HepG2 (cell line): ENCODE results near the gene TLL2. TPM values are rescaled to one million over a fixed set of nuclear protein-coding genes. Genes with fewer than 3 reads are reported as not detected.
A peak's percentile ranks its signal among the peaks of the same experiment; 100 is the strongest.

ENCODE experiments used
- ATAC-seq: fragments of 200-7000 bp; cut with Tn5 transposase; 3 replicates; pipeline ENCODE4 v1.9.1; 2020; ENCODE audit warnings: mild to moderate bottlenecking, moderate library complexity
- BruUV-seq: library from RNA; stranded (reverse); fragments of 400-500 nt; replicated peaks from 2 replicates; lab custom pipeline; 2021; lab: Mats Ljungman, UMichigan
- CTCF ChIA-PET: fragments of 300-600 bp; formaldehyde crosslinking; extraction: SDS; loops from one replicate; lab custom pipeline; 2021; ENCODE audit warnings: low total read pairs, inconsistent platforms, low intra/inter-chr PET ratio; lab: Yijun Ruan, JAX
- POLR2A ChIA-PET: fragments of 350-600 bp; sonication (Branson Sonifier 250); formaldehyde crosslinking; loops from one replicate; lab custom pipeline; 2020; ENCODE audit warnings: antibody characterized with exemption, inconsistent platforms; lab: Yijun Ruan, JAX
- DNase-seq: peaks from one replicate; pipeline ENCODE4 v3.0.0-alpha.2; 2015; ENCODE audit warnings: low spot score
- FAIRE-seq: peaks from 3 replicates; lab custom pipeline; 2011; peaks lifted over from hg19 to GRCh38; lab: Jason Lieb, UNC
- H2AFZ ChIP-seq: one replicate; pipeline ENCODE4 v1.6.1; 2011; ENCODE audit warnings: low read length, inconsistent platforms
- H3K27ac ChIP-seq: fragments of 300-600 bp; 3 replicates; pipeline ENCODE4 v1.8.0; 2011; ENCODE audit warnings: mixed run types, mild to moderate bottlenecking, mixed read lengths, low read length, inconsistent platforms; ENCODE audit not compliant: insufficient read depth; ENCODE audit errors: extremely low read length
- H3K27me3 ChIP-seq, 2 experiments: fragments of 200-600 bp in 1 of 2; 2 replicates in 1 of 2; 3 replicates in 1 of 2; pipeline versions ENCODE4 v1.6.0 to v1.8.0; 2011; ENCODE audit warnings: low read length in 2 of 2, mild to moderate bottlenecking in 2 of 2, moderate library complexity in 2 of 2, inconsistent platforms in 1 of 2; ENCODE audit not compliant: insufficient read depth in 2 of 2, control insufficient read depth in 1 of 2
- H3K36me3 ChIP-seq, 2 experiments: fragments of 200-600 bp in 1 of 2; replicated peaks in 1 of 2; 2 replicates in 1 of 2; 3 replicates in 1 of 2; pipeline versions ENCODE4 v1.5.1 to v1.8.0; 2011; ENCODE audit warnings: low read length in 2 of 2, inconsistent platforms in 1 of 2; ENCODE audit not compliant: insufficient read depth in 2 of 2, control insufficient read depth in 1 of 2
- H3K4me1 ChIP-seq: 2 replicates; pipeline ENCODE4 v1.5.1; 2012; ENCODE audit warnings: low read length, inconsistent platforms; ENCODE audit not compliant: insufficient read depth
- H3K4me2 ChIP-seq: 2 replicates; pipeline ENCODE4 v1.6.0; 2011; ENCODE audit warnings: low read depth, low read length, inconsistent platforms
- H3K4me3 ChIP-seq, 3 experiments: fragments of 200-600 bp in 1 of 3; sonication (generic), shearing (Covaris generic) in 1 of 3; replicated peaks in 1 of 3; 2 replicates each; pipeline ENCODE4 v1.5.1; 2011 to 2016; ENCODE audit warnings: low read length in 3 of 3, inconsistent platforms in 2 of 3, low read depth in 2 of 3, mild to moderate bottlenecking in 2 of 3, control low read depth in 1 of 3, mixed read lengths in 1 of 3; ENCODE audit not compliant: insufficient read depth in 1 of 3
- H3K79me2 ChIP-seq: one replicate; pipeline ENCODE4 v1.6.1; 2011; ENCODE audit warnings: low read length, inconsistent platforms; ENCODE audit not compliant: insufficient read depth
- H3K9ac ChIP-seq: 2 replicates; pipeline ENCODE4 v1.6.0; 2011; ENCODE audit warnings: mild to moderate bottlenecking, low read depth, low read length, inconsistent platforms; ENCODE audit not compliant: insufficient read depth
- H3K9me3 ChIP-seq: 2 replicates; pipeline ENCODE4 v1.5.1; 2012; ENCODE audit warnings: mild to moderate bottlenecking, low read length
- H4K20me1 ChIP-seq: 2 replicates; pipeline ENCODE4 v1.6.0; 2011; ENCODE audit warnings: inconsistent platforms, mild to moderate bottlenecking, low read length, moderate library complexity; ENCODE audit not compliant: insufficient read depth
- AKAP8 ChIP-seq: sonication (generic); formaldehyde crosslinking; IDR thresholded peaks from 2 replicates; pipeline ENCODE4 v1.5.1; 2020; ENCODE audit warnings: mild to moderate bottlenecking, missing genetic modification reagents
- BRD4 ChIP-seq: sonication (generic); formaldehyde crosslinking; IDR thresholded peaks from 2 replicates; pipeline ENCODE4 v1.4.0; 2020; ENCODE audit warnings: missing genetic modification reagents
- FOXA1 ChIP-seq, 2 experiments: fragments of 450-650 bp in 1 of 2; sonication (generic) in 1 of 2; formaldehyde crosslinking in 1 of 2; IDR thresholded peaks; 2 replicates each; pipeline versions ENCODE4 v1.4.0 to v1.6.1; 2016 to 2020; ENCODE audit warnings: missing genetic modification reagents in 1 of 2
- KLF11 ChIP-seq: IDR thresholded peaks from 2 replicates; pipeline ENCODE4 v1.6.1; 2016; ENCODE audit warnings: missing compliant biosample characterization
- MAFF ChIP-seq: IDR thresholded peaks from 2 replicates; pipeline ENCODE4 v1.6.1; 2011; ENCODE audit warnings: low read depth, low read length, improper control_type of control experiment
- MAFK ChIP-seq, 2 experiments: IDR thresholded peaks in 1 of 2; conservative IDR thresholded peaks in 1 of 2; 2 replicates each; pipeline ENCODE4 v1.6.1; 2011; ENCODE audit warnings: improper control_type of control experiment in 2 of 2, low read length in 2 of 2
- NAIF1 ChIP-seq: sonication (generic); formaldehyde crosslinking; IDR thresholded peaks from 2 replicates; pipeline ENCODE4 v1.5.0; 2020; ENCODE audit warnings: mild to moderate bottlenecking, missing genetic modification reagents, borderline replicate concordance
- POLR2AphosphoS5 ChIP-seq: IDR thresholded peaks from 2 replicates; pipeline ENCODE4 v1.6.1; 2012; ENCODE audit warnings: low read depth, low read length
- TOPORS ChIP-seq: sonication (generic); formaldehyde crosslinking; IDR thresholded peaks from 2 replicates; pipeline ENCODE4 v1.8.0; 2023; ENCODE audit warnings: mild to moderate bottlenecking, missing genetic modification reagents
- ZFX ChIP-seq: sonication (generic); formaldehyde crosslinking; IDR thresholded peaks from 2 replicates; pipeline ENCODE4 v1.4.0; 2020; ENCODE audit warnings: mild to moderate bottlenecking, low read depth, missing genetic modification reagents, moderate library complexity
- ZNF230 ChIP-seq: sonication (generic); formaldehyde crosslinking; IDR thresholded peaks from 2 replicates; pipeline ENCODE4 v1.4.0; 2020; ENCODE audit warnings: mild to moderate bottlenecking, missing genetic modification reagents
- ZNF260 ChIP-seq: sonication (generic); formaldehyde crosslinking; IDR thresholded peaks from 2 replicates; pipeline ENCODE4 v1.4.0; 2020; ENCODE audit warnings: missing genetic modification reagents, low read depth, mild to moderate bottlenecking, borderline replicate concordance
- ZNF333 ChIP-seq: sonication (generic); formaldehyde crosslinking; IDR thresholded peaks from 2 replicates; pipeline ENCODE4 v1.4.0; 2020; ENCODE audit warnings: mild to moderate bottlenecking, missing genetic modification reagents, borderline replicate concordance
- ZNF383 ChIP-seq: sonication (generic); formaldehyde crosslinking; IDR thresholded peaks from 2 replicates; pipeline ENCODE4 v1.4.0; 2020; ENCODE audit warnings: missing genetic modification reagents, mild to moderate bottlenecking, borderline replicate concordance
- ZNF780A ChIP-seq: sonication (generic); formaldehyde crosslinking; IDR thresholded peaks from 2 replicates; pipeline ENCODE4 v1.8.0; 2022; ENCODE audit warnings: mild to moderate bottlenecking, missing genetic modification reagents, moderate library complexity
- ZNF879 ChIP-seq: sonication (generic); formaldehyde crosslinking; IDR thresholded peaks from 2 replicates; pipeline ENCODE4 v1.8.1; 2023; ENCODE audit warnings: missing genetic modification reagents
- WGBS: methylation state at CpG from one replicate; pipeline ENCODE4 v1.1.6; 2017; ENCODE audit warnings: low lambda C conversion rate; 5-methylcytosine and 5-hydroxymethylcytosine counted together
- in situ Hi-C: cut with HindIII; loops from 2 replicates; pipeline ENCODE4 v1.10.0; 2017; ENCODE audit warnings: low pct_unique_long_range_greater_than_20kb; ENCODE audit not compliant: extremely low pct_ligation_motif_present
- intact Hi-C: fragments of 100-400 bp; cut with micrococcal nuclease; formaldehyde crosslinking; loops from one replicate; pipeline ENCODE4 v1.10.0; 2022; ENCODE audit not compliant: unreplicated experiment
- polyA plus RNA-seq, 8 experiments: library from polyadenylated mRNA; depleted of rRNA in 3 of 8; stranded (reverse) in 7 of 8; unstranded in 1 of 8; fragments of >200 nt; fragmentation: Illumina TruSeq in 4 of 8; extraction: Trizol in 4 of 8; gene quantifications; 2 replicates each; pipeline versions ENCODE4 v1.2.1 to v1.2.3, GENCODE V29; 2011 to 2016; ENCODE audit warnings: low read depth in 4 of 8, missing spikeins in 1 of 8, mixed read lengths in 1 of 8; ENCODE audit not compliant: insufficient read depth in 1 of 8
- total RNA-seq, 5 experiments: library from RNA; depleted of rRNA; stranded (reverse); fragments of >200 nt; fragmentation: Illumina TruSeq; extraction: Trizol; gene quantifications; 2 replicates each; pipeline ENCODE4 v1.2.3, GENCODE V29; 2016; ENCODE audit warnings: low read depth in 1 of 5
- TF ChIP-seq, protein P1 (sequence below): sonication (generic); formaldehyde crosslinking; IDR thresholded peaks from 2 replicates; pipeline ENCODE4 v1.4.0; 2020; ENCODE audit warnings: mild to moderate bottlenecking, missing genetic modification reagents

The TLL2 gene
- total and polyA plus RNA-seq, 2 of the 13 experiments (the other 11 are each of a cell fraction or from before 2014, with no cell fraction given): 0.09 TPM; not detected in 1

DNA sequence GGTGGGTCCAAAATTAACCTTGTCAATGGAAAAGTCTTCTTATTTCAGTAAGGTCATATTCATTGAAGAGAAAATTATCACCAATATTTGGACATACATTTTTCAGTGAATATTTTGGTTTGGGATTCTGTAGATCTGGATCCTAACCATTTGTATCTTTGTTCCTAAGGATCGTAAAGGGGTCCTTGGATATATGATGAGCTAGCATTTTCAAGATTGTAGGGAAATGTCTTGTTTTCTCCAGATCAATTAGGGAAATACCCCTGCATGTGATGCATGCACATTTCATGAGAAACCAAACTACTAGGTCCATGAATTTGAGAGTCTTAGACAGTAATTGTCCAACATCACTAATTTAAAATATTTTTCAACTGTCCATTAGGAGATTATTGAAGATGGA, 191.5 kb downstream of the TLL2 start:
- TF ChIP-seq ZNF333 (CRISPR knock-in tag) (no peak), POLR2AphosphoS5 (no peak), ZNF260 (CRISPR knock-in tag) (no peak), ZNF780A (CRISPR knock-in tag) (no peak), ZNF230 (no peak), TOPORS (CRISPR knock-in tag) (no peak), MAFK (conservative IDR thresholded peaks at IDR 0.05 in 1 of 2, IDR thresholded peaks at IDR 0.05 in 1 of 2; ENCODE audit: low read length in 2 of 2) (peak; percentile 83 to 84), MAFF (peak; percentile 73), ZNF383 (no peak), BRD4 (CRISPR knock-in tag) (no peak), ZFX (CRISPR knock-in tag) (no peak), AKAP8 (CRISPR knock-in tag) (no peak), FOXA1 (IDR thresholded peaks at IDR 0.05) (no peak), FOXA1 (CRISPR knock-in tag; IDR thresholded peaks at IDR 0.05) (no peak), NAIF1 (CRISPR knock-in tag) (no peak), KLF11 (CRISPR knock-in tag) (no peak), ZNF879 (CRISPR knock-in tag) (no peak)
- TF ChIP-seq, protein P1, sequence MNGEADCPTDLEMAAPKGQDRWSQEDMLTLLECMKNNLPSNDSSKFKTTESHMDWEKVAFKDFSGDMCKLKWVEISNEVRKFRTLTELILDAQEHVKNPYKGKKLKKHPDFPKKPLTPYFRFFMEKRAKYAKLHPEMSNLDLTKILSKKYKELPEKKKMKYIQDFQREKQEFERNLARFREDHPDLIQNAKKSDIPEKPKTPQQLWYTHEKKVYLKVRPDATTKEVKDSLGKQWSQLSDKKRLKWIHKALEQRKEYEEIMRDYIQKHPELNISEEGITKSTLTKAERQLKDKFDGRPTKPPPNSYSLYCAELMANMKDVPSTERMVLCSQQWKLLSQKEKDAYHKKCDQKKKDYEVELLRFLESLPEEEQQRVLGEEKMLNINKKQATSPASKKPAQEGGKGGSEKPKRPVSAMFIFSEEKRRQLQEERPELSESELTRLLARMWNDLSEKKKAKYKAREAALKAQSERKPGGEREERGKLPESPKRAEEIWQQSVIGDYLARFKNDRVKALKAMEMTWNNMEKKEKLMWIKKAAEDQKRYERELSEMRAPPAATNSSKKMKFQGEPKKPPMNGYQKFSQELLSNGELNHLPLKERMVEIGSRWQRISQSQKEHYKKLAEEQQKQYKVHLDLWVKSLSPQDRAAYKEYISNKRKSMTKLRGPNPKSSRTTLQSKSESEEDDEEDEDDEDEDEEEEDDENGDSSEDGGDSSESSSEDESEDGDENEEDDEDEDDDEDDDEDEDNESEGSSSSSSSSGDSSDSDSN (CRISPR knock-in tag): no peak
- CTCF ChIA-PET: no interaction called here
- Histone ChIP-seq H3K36me3 (no peaks in the 10 kb centered on the region), H3K4me3 (no peak overlapping the region), H3K4me1 (no peaks in the 10 kb centered on the region), H3K9me3 (no peaks in the 10 kb centered on the region), H2AFZ (no peak overlapping the region), H4K20me1 (no peaks in the 10 kb centered on the region), H3K4me2 (no peak overlapping the region), H3K27ac (no peak overlapping the region), H3K27me3 (peaks cover 0 to 8% of the 10 kb centered on the region in 2 experiments; a peak in 1 of 5 replicates), H3K9ac (no peak overlapping the region), H3K79me2 (no peaks in the 10 kb centered on the region)
- BruUV-seq: no TSS peak
- POLR2A ChIA-PET: no interaction called here
- in situ Hi-C loops (no loop called here), intact Hi-C loops (no loop called here)
- ATAC-seq (no peak), FAIRE-seq (no peak), DNase-seq (no peak)
- WGBS: 71% methylated on average over 1 of the region's 1 CpG
